CD4-positive, alpha-beta T cell treated with Interferon alpha-2 for 1 hour (primary cell): ENCODE measurements around the gene VASH1.

Source experiments
- DNase-seq, 2 donors: peaks; one replicate each; pipeline ENCODE4 v3.0.0-alpha.2; 2020 to 2022

VASH1 gene

DNA sequence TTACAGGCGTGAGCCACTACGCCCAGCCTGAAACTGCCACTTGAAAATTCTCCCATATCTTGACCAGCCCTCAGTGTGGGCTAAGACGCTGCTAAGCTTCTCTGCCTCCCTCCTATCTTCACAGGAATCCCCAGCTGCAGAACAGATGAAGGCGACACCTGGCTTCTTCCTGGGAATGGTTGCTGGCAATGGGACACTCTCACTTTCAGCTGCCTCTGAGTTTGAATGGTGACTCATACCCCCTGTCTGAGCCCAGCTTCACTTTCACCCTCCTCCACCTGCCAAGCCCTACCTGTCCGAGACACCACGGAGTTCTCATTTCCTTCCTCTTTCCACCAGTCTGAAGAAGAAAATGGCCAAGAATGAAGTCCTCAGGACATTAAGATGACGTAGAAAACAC is 18.3 kb upstream of the VASH1 start:
- DNase-seq: peak in 1 of 2 donors; percentile 29

DNA sequence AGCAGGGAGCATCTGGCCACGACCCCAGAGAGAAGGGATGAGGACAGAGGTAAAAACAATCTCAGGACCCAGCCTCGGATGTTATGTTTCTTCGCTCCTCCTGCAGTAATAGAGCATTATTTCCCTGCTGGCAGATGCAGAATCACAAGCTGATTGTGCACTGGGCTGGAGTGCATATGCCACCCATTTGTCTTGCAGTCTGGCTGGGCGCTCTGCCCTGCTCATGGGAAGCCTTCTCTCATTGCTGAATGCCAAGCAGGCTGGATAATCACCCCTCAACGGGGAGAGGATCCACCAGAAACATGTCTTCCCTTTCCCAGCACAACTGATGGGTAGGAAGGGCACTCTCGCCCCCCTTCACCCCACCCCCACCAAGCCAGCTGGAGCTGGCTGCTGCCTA is 8.5 kb upstream of the VASH1 start:
- no peak for DNase-seq

DNA sequence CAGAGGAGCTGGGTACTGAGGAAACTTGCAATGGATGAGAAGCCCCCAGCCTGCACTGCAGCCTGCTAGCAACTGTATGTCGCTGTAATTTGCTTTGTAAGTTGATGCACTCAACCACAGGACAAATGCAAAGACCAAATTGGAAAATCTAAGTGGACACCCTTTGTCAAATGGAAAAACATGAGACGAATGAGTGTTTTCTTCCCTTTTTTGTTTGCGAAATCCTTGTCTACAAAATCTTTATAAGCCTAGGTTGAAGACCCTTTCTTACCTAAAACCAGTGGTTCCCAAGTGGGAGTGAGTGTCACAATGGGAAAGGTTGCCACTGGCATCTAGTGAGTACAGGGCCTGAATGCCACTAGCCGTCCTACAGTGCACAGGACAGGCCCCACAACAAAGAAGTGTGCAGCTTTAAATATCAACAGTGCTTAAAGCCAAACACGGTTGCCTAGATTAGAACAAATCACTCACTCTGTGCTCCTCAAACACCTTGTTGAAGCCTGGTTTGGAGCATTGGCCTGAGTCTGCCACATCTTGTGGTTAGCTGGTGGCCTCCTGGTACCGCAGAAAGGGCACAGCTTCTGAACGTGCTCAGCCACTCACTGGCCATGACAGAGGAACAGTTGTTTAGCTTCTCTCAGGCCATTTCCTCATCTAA is 7.6 kb upstream of the VASH1 start:
- DNase-seq: no peak

DNA sequence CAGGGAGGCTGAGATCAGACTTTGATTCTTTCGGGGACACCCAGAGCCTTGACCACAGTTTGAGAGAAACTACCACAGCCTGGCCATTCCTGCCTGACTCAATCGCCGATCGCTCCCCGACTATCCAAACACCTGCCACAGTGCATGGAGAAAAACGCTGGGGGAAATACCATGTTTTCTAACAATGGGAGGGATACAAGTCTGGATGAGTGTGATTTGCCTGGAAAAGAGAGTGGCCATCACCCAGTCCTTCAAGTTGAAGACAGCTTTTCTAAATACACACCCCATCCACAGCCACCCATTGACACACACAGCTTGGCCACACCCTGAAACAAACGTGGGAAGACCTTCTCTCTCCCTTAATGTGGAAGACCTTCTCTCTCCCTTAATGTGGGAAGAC is 6.7 kb upstream of the VASH1 start:
- no peak for DNase-seq

DNA sequence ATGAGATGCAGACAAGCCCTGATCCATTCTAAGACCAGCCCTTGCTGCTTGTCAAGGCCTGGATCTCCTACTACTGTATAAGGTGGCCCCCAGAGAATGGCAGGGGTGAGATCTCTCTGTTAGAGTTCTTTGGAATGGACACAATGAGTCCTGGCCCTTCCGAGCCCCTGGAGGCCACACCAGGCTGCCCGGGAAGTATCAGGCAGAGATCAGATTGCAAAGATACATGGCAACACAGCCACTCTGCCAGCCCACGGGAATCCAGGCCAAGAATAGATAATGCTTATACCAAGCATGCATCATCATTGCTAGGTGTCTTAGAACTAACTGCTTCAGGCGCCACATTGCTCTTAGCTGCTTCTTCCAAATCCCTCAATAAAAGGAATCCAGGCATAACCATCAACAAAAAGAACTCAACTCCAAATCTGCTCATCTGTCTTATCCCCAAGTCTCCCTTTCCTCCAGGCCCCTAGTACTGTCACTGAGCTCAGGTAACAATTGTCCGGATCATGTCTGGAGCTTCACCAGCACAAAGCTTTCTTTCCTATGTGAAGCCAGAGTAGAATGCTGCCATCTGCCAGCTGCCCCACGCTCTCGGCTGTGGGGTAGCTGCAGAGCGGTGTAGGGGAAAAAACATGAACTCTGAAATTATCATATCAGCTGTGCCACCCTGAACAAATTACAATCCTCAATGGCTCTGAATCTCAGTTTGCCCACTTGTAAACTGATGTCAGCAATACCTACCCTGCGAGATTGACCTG is 5.5 kb upstream of the VASH1 start:
- no peak for DNase-seq

DNA sequence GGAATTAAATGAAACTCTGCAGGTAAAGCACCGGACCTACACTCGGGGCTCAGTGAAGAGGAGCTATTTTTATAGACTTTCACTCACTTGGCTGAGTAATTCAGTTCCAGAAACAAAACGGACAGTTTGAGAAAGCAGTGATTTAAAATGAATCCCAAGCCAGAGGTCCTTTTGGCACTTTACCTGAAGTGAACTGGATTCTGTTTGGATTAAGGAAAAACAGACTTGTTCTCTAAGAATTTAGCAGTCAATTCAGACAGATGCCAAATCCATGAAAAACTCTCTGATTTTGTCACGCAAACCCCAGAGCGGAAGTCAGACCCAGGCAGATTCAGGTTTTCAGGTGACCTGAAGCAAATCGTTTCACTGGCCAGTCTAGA is 4.9 kb upstream of the VASH1 start:
- no peak for DNase-seq

DNA sequence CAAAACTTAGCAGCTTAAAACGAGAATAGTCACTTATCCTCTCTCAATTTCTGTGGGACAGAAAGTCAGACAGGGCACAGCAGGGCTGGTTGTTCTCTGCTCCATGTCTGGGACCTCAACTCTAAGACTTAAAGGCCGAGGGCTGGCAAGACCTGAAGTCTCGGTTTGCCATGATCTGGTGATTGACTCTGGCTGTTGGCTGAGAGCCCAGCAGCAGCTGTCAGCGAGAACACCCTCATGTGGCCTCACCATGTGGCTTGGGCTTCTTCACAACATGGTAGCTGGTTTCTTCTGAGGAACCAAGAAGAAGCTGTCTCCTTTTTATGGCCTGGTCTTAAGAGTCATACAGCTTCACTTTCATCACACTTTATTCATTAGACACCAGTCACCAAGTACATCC is 1.7 kb upstream of the VASH1 start:
- no peak for DNase-seq

DNA sequence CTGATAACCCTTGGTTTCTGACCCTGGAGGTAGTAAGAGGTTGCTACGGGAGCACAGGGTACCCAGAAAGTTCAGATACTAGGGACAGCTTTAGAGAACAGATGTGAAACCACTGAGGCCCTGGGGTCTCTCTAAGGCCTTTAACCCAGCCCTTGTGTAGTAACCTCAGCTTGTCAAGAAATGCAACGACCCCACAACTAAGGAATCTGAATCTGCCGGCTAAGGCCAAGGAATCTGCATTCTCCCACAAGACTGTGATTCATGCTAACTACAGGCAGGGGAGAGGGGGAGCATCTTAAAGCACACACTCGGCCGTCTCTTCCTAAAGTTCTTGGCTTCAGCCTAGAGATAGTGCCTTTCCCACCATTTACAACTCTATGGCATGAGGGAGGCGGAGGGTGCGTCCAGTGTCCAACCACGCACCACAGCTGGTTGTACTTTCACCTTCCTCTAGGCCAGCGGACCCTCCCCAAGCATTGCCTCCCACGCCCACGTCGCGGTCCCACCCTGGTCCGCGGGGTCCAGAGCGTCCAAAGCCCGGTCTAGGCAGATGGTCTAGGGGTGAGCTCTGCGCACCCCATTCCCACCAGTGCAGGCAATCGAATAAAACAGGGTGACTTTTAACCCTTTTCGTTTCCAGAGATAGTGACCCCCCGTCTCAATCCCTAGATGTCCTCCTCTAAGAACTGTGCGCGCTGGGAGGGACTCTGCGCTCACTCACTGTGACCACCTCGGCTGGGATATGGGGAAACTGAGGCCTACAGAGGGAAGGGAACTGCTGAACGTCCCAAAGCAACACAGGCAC is 735 bp upstream of the VASH1 start:
- DNase-seq: no peak

DNA sequence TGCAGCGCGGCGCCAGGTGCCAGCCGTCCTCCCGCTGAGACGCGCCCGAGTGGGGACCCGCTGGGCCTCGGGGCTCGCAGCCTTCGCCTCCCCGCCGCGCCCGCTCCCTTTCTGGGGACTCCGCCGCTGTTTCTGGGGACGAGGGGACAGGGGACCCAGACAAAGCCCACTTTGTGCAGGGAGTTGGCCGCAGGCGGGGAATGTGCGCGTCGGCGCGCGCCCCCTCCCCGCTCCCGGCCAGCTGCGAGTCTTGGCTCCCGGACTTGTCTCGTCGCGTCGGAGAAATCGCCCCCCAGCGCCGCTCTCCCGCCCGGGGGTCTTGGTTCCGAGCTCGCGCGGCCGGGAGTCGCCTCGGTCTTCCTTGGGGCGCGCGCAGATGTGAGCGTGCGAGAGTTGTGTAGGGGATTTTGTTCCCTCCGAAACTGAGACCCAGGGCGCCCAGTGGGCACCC is 717 bp downstream of the VASH1 start:
- no peak for DNase-seq

DNA sequence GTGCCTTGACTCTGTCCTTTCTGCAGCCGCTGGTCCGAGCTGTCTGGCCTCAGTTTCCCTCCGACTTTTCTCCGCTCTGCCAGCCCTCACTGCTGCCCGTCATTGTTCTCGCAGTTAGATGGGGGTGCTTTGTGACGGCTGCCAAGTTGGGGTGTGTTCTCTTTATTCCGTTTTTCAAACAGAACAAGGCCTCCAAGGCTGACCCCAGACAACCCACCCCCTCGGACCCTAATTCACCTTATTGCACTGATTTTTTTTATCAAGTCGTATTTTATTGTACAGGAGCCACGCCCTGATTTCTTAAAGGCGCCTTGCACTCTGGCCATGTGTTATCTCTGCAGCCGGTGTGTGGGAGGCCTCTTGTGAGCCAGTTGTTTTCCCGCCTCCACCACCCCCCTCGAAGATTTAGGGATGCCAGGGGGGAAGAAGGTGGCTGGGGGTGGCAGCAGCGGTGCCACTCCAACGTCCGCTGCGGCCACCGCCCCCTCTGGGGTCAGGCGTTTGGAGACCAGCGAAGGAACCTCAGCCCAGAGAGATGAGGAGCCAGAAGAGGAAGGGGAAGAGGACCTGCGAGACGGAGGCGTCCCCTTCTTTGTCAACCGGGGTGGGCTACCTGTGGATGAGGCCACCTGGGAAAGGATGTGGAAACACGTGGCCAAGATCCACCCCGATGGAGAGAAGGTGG is 1.3 kb downstream of the VASH1 start:
- no peak for DNase-seq

DNA sequence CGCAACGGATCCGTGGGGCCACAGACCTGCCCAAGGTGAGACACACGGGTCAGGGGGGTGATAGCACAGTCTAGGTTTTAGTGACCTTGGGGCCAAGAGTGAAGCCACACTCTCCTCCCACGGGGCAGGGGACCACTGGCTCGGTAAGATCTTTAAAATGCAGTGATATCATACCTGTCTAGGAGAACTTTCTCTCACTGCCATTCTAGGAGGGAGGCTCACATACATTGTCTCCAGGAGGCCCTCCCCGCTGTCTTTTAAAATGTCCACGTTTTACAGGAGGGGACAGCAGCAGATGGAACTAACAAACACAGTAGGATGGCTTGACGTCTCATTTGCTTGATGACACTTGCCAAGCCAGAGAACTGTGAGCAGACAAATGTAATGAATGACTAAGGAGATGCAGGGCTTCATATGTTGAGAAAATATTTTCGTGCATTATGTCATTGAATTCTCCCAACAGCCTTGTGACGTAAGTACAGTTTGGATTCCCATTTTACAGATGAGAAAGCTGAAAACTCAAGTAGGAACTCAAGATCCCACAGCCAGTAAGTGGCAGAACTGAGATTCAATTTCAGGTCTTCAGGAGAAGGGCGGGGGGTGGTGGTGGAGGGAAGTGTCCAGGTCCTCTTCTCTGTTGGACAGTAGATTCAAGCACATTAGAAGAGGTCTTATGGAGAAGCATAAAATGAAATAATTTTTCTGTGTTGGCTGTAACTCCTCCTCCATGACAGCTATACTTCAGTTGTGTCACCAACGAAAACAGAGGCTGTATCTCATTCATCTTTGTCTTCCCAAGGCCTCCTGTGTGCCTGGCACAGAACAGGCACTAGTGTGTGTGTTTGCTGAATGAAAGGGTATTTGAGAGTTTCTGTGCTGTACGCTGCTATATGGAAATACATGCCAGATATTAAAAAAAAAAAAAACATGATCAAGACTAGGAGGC is 2.1 kb downstream of the VASH1 start:
- DNase-seq: no peak

DNA sequence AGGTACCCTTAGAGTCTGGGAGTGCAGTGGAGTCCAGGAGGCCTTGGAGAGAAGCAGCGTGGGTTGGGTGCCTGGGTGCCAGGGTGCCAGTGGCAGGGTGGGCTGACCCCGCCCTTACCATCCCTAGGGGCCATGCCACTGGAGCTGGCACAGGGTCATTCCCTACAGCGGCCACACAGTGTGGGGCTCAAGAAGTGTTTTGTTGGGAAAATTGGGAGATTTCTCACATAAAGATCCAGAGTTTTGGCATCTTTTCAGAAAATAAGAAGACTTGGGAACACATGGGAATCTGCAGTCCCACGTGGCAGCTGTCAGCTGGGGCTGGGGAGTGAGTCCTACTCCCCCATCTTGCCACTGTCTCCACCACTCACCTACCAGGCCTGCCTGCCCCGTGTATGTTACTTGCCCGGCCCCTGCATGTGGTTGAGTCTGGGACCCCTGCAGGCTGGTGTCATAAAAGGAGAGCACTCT is 4.2 kb downstream of the VASH1 start:
- DNase-seq: no peak

DNA sequence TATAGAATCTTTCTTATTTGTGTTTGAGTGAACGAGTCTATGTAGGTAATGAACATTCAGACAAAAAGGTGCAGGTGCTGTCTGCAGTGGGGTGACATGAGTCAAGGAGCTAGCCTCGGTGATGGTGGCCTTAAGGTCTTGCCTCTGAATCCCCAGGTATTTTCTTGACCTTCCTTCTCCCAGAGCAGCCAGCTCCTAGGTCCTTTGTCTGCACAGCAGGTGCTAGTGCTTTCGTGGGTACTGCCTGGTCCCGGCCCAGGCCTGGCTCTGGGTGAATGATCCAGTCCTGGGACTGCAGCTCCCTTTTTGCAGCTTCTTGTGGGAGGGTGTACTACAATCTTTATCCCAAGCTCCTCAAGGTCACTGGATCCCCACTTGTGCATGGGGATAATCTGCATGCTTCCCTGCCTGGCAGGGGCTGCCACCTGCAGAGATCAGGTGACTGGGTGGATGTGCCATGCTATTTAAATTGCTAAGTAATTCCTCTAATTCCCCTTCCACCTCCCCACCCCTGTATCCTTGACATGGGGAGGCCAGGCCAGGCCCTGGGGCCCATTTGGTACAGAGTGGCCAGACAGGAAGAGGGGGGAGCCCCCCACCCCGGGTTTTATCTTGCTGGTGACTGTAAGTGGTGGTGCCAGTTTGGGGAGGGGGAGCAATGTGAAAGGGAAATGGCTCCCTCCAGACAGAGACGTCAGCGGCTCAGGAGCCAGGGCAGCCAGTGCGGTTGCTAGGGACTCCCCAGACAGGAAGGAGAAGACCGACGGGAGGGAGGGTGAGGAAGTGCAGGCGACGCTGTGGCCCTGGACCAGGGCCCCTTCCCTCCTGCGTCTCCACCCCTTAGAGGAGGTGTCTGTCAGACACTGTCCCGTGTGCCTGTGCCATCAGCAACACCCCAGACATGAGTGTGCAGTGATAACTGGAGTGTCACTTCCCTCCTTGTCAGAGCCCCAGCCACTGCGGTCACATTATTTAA is 6.7 kb downstream of the VASH1 start:
- peak; percentile 87 for DNase-seq

DNA sequence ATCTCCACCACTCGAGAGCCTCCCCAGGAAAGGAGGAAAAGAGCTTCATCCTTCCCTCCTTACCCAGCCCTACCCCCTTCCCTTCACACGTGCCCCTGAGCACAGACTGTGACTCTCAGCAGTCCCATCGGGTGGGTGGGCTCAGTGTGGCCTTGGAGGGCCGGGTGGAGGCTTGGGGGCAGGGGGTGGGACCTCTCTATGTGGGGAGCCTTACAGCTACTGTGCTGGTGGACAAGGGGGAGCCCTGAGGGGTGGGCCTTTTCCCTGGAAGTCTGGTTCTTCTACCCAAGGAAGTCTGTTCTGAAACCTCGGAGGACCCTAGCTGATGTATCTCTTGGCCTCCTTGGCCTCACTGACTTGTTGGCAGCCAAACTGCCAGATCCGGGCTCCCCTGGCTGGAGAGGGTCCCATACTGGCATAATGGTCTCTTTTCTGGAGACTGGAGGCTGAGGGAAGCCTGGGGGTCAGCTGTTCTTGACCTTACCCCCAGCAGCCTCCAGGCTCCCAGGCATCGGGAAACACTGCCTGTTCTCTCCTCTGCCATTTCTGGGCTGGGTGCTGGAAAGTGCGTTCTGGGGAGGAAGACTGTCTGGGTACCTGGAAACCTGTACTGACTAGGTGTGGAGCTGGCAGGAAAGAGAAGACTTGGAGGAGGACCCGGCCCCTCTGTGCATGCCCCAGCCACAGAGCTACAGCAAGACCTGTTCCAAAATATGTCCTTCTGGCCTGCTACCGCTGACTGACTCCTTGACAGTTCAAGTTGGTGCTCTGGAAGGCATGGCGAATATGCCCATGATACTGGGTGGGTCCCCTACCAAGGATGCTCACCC is 7.6 kb downstream of the VASH1 start:
- no peak for DNase-seq

DNA sequence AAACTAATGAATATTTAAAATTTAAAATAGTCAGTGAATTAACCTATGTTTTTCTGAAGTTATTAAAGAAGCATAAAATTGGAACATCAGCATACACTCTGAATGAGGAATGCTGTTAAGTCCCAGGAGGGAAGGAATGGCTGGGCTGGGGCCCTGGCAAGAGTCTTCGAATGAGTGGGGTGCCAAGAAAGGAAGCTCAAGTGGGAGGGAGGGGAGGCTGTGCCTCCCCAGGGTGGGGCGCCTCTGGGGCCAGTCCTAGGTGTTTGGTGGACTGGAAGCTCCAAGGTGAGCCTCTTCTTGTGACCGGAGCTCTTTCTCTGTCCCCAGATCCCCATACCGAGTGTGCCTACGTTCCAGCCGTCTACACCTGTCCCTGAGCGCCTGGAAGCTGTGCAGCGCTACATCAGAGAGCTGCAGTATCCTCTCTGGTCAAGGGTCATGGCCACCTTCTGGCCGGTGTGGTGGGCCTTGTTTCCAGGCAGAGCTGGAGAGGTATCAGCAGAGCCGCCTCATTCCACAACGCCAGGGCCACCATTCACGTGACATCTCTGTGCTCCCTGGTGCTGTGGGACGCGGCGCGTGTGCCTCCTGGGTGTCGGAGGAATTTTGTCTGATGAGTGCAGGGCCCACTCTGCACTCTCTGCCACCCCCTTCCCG is 8.5 kb downstream of the VASH1 start:
- DNase-seq: no peak

DNA sequence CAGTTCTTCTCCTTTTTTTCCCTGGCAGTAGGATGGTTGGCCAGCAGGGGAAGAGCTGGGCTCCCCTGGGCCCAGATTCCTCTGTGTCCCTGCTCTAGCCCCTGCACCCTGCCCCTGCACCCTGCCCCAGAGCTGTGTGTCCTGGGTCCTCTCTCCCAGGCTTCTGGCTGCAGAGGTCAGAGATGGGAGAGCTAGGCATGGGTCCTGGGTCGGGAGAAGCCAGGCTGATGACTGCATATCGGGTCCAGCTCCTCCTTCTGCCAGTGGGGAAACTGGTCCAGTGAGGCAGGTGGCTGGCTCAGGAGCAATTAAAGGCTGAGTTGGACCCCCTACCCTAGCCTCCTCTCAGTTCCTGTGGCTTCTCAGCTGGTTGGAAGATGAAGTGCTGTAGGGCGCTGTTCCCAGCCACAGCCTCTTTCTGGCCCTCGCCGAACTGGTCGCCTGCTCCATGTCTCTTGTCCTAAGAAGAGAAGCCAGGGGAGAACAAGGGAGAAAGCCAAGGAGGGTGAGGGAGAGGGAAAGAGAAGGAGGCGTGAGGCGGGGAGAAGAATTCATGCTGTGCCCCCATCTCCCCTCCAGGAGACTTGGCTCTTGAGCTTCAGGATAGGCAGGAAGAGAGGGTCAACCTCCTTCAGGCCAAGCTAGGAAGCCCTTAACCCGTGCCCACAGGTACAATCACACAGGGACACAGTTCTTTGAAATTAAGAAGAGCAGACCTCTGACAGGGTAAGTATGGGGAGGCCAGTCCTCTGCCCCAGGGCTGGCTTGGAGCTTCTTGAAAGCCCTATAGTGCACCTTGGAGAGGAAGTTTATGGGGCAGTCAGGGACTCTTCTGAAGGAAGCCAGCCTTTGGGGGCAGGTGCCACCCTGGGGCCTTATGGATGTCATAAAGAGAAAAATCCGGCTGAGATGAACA is 9.5 kb downstream of the VASH1 start:
- no peak for DNase-seq

DNA sequence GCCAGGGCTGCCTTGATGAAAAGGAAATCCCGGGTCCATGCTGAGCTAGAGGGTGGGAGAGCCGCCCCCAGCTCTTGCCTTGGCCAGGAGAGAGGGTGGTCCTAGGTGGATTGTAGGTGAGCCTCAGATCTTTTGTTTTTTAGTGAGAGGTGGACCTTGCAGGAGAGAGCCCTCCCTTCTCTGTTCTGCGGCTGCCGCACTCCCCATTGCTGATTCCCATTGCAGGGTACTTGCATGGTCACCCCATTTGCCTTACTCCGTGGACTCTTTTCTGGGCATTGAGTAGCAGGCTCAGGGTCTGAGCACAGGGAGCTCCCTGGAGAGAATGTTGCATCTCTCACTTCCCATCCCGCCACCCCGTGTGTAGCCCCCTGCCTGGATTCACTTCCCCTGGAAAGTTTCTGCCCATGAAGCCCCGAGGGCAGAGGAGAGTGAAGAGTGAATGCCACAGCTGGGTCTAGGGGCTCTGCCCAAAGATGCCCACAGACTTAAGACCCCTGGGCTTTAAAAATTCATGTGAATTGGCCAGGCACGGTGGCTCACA is 10.2 kb downstream of the VASH1 start:
- no peak for DNase-seq
